ENCODE data around the gene TTC7B. TPM values are rescaled to one million over a fixed set of nuclear protein-coding genes. Genes with fewer than 3 reads are reported as not detected.

The TTC7B gene
- total RNA-seq, 1 experiment from 2014 or later: 40.9 TPM

GRCh38 chr14:90508036-90508435 lies 308.2 kb downstream of the TTC7B start:
- TF ChIP-seq REST (IDR thresholded peaks at IDR 0.05; ENCODE audit: insufficient read depth in 1 of 2, low read depth in 2 of 2, low read length in 1 of 2): no peak
- no peak for TF ChIP-seq TCF7L2 (IDR thresholded peaks at IDR 0.05; ENCODE audit: low read depth, low read length)
- intact Hi-C loops (cut with micrococcal nuclease; ENCODE audit: unreplicated experiment): no loop called here
- H3K36me3 ChIP-seq (ENCODE audit: control insufficient read depth, insufficient read depth, low read length): no peaks in the 10 kb centered on the region
- no peaks in the 10 kb centered on the region for H3K9me3 ChIP-seq (ENCODE audit: control insufficient read depth, insufficient read depth, low read depth, low read length)
- ChIA-PET CTCF (no interaction called here), POLR2A (no interaction called here)
- BruUV-seq (replicated peaks): no TSS peak
- in situ Hi-C loops (cut with HindIII; ENCODE audit: low pct_unique_long_range_greater_than_20kb, low sequenced_read_pairs): no loop called here
- H3K4me1 ChIP-seq (ENCODE audit: control insufficient read depth, insufficient read depth, low read length): peaks cover 18% of the 10 kb centered on the region
- DNase-seq (ENCODE audit: low read depth, low spot score) (no peak), ATAC-seq (no peak)
- no peak overlapping the region for H3K27ac ChIP-seq (ENCODE audit: low read length)
- H3K4me3 ChIP-seq (ENCODE audit: low read depth in 2 of 2, low read length in 2 of 2): no peak overlapping the region
- H3K27me3 ChIP-seq (ENCODE audit: control insufficient read depth, insufficient read depth, low read length): no peaks in the 10 kb centered on the region

DNA sequence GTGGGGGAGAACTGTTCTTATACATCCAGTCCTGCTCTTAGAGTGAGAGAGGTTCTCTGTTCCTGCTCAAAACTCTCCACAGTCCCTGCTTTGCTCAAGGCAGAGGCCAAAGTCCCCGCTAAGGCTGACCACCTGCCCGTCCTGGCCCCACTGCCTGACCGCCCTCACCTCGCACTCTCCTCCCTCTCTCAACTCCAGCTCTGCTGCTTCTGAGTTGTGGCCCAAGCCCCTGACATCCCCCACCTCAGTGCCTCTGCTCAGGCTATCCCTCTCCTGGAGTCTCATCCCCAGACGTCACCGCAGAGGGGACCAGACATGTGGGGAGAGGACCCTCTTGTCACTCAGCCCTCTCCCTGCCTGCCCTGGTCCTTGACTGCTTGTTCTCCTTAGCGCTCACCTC lies 308.8 kb downstream of the TTC7B start:
- intact Hi-C loops (cut with micrococcal nuclease; ENCODE audit: unreplicated experiment): no loop called here

More for the DNA sequence above, 308.8 kb downstream of the TTC7B start:
- H3K4me3 ChIP-seq (ENCODE audit: low read depth in 2 of 2, low read length in 2 of 2): no peak overlapping the region
- no peaks in the 10 kb centered on the region for H3K36me3 ChIP-seq (ENCODE audit: control insufficient read depth, insufficient read depth, low read length)
- no peak overlapping the region for H3K27ac ChIP-seq (ENCODE audit: low read length)
- CTCF ChIA-PET: no interaction called here
- no peaks in the 10 kb centered on the region for H3K27me3 ChIP-seq (ENCODE audit: control insufficient read depth, insufficient read depth, low read length)
- BruUV-seq (replicated peaks): no TSS peak
- no peak for TF ChIP-seq TCF7L2 (IDR thresholded peaks at IDR 0.05; ENCODE audit: low read depth, low read length)
- no peak for TF ChIP-seq SIN3A (IDR thresholded peaks at IDR 0.05; ENCODE audit: borderline replicate concordance, insufficient read depth, low read depth, low read length)
- no peak for TF ChIP-seq CTCF (IDR thresholded peaks at IDR 0.05)
- no peak for TF ChIP-seq POLR2AphosphoS5 (IDR thresholded peaks at IDR 0.05; ENCODE audit: low read depth, low read length)
- TF ChIP-seq REST (IDR thresholded peaks at IDR 0.05; ENCODE audit: insufficient read depth in 1 of 2, low read depth in 2 of 2, low read length in 1 of 2): no peak
- POLR2A ChIA-PET: no interaction called here
- H3K4me1 ChIP-seq (ENCODE audit: control insufficient read depth, insufficient read depth, low read length): peaks cover 12% of the 10 kb centered on the region
- ATAC-seq (no peak), DNase-seq (ENCODE audit: low read depth, low spot score) (no peak)
- in situ Hi-C loops (cut with HindIII; ENCODE audit: low pct_unique_long_range_greater_than_20kb, low sequenced_read_pairs): no loop called here
- no peaks in the 10 kb centered on the region for H3K9me3 ChIP-seq (ENCODE audit: control insufficient read depth, insufficient read depth, low read depth, low read length)
